ENCODE results near the gene MEIS2.

Gene MEIS2

GRCh38 chr15:36914960-36915808 lies 185.2 kb downstream of the MEIS2 start:
- Histone ChIP-seq H4K91ac (ENCODE audit: low read depth, low read length) (no peak overlapping the region), H3K4ac (ENCODE audit: low read depth, low read length) (no peak overlapping the region), H3K79me1 (ENCODE audit: low read length) (no peaks in the 10 kb centered on the region), H2AFZ (ENCODE audit: insufficient read depth, low read length, poor library complexity) (no peak overlapping the region), H3K9me3 (ENCODE audit: insufficient read depth, low read depth, low read length) (no peaks in the 10 kb centered on the region), H2BK12ac (ENCODE audit: low read length) (no peak overlapping the region), H3K9ac (ENCODE audit: low read length) (no peak overlapping the region), H4K12ac (ENCODE audit: low read depth, low read length) (no peak overlapping the region), H3K18ac (ENCODE audit: low read length) (no peak overlapping the region), H2BK5ac (ENCODE audit: low read depth, low read length, poor library complexity) (no peak overlapping the region), H3K4me3 (ENCODE audit: low read depth, low read length) (no peak overlapping the region), H3K23ac (ENCODE audit: low read length) (no peak overlapping the region), H2AK5ac (ENCODE audit: low read length) (no peak overlapping the region), H3K4me2 (ENCODE audit: low read length) (no peak overlapping the region), H4K8ac (ENCODE audit: low read depth, low read length) (no peak overlapping the region), H3K27me3 (ENCODE audit: insufficient read depth, low read length) (no peaks in the 10 kb centered on the region), H3K14ac (ENCODE audit: low read length) (no peak overlapping the region), H3K79me2 (ENCODE audit: control insufficient read depth, insufficient read depth, low read length, poor library complexity) (no peaks in the 10 kb centered on the region), H3K36me3 (ENCODE audit: control insufficient read depth in 1 of 2, insufficient read depth in 2 of 2, low read length in 2 of 2) (no peaks in the 10 kb centered on the region), H2BK120ac (ENCODE audit: insufficient read depth, low read length, poor library complexity) (no peak overlapping the region), H3K4me1 (ENCODE audit: control insufficient read depth in 1 of 2, insufficient read depth in 2 of 2, low read length in 2 of 2) (no peaks in the 10 kb centered on the region), H3K27ac (ENCODE audit: low read depth, low read length) (no peak overlapping the region)
- no CpG with 5 or more reads among the region's 3 CpGs for WGBS (ENCODE audit: extremely low coverage, insufficient coverage, insufficient read length)
- no peak for DNase-seq

GRCh38 chr15:36914466-36914865 lies 185.9 kb downstream of the MEIS2 start:
- Histone ChIP-seq H3K79me1 (ENCODE audit: low read length) (no peaks in the 10 kb centered on the region), H2BK5ac (ENCODE audit: low read depth, low read length, poor library complexity) (no peak overlapping the region), H3K9me3 (ENCODE audit: insufficient read depth, low read depth, low read length) (no peaks in the 10 kb centered on the region), H3K23ac (ENCODE audit: low read length) (no peak overlapping the region), H4K8ac (ENCODE audit: low read depth, low read length) (no peak overlapping the region), H3K27me3 (ENCODE audit: insufficient read depth, low read length) (no peaks in the 10 kb centered on the region), H4K91ac (ENCODE audit: low read depth, low read length) (no peak overlapping the region), H2BK12ac (ENCODE audit: low read length) (no peak overlapping the region), H2AFZ (ENCODE audit: insufficient read depth, low read length, poor library complexity) (no peak overlapping the region), H3K4me1 (ENCODE audit: control insufficient read depth in 1 of 2, insufficient read depth in 2 of 2, low read length in 2 of 2) (no peaks in the 10 kb centered on the region), H3K27ac (ENCODE audit: low read depth, low read length) (no peak overlapping the region), H3K4me3 (ENCODE audit: low read depth, low read length) (no peak overlapping the region), H3K18ac (ENCODE audit: low read length) (no peak overlapping the region), H3K4ac (ENCODE audit: low read depth, low read length) (no peak overlapping the region), H3K79me2 (ENCODE audit: control insufficient read depth, insufficient read depth, low read length, poor library complexity) (no peaks in the 10 kb centered on the region), H3K36me3 (ENCODE audit: control insufficient read depth in 1 of 2, insufficient read depth in 2 of 2, low read length in 2 of 2) (no peaks in the 10 kb centered on the region), H4K12ac (ENCODE audit: low read depth, low read length) (no peak overlapping the region), H3K14ac (ENCODE audit: low read length) (no peak overlapping the region), H3K9ac (ENCODE audit: low read length) (no peak overlapping the region), H3K4me2 (ENCODE audit: low read length) (no peak overlapping the region), H2BK120ac (ENCODE audit: insufficient read depth, low read length, poor library complexity) (no peak overlapping the region), H2AK5ac (ENCODE audit: low read length) (no peak overlapping the region)
- no peak for DNase-seq
- no CpG with 5 or more reads among the region's 4 CpGs for WGBS (ENCODE audit: extremely low coverage, insufficient coverage, insufficient read length)

GRCh38 chr15:36912311-36912712 lies 188.0 kb downstream of the MEIS2 start:
- WGBS (ENCODE audit: extremely low coverage, insufficient coverage, insufficient read length): no CpG with 5 or more reads among the region's 2 CpGs

GRCh38 chr15:36911322-36911944 lies 188.9 kb downstream of the MEIS2 start:
- H3K36me3 ChIP-seq (ENCODE audit: control insufficient read depth in 1 of 2, insufficient read depth in 2 of 2, low read length in 2 of 2): no peaks in the 10 kb centered on the region
- no peak overlapping the region for H3K4me3 ChIP-seq (ENCODE audit: low read depth, low read length)
- H3K27ac ChIP-seq (ENCODE audit: low read depth, low read length): no peak overlapping the region
- H4K8ac ChIP-seq (ENCODE audit: low read depth, low read length): no peak overlapping the region
- no peak overlapping the region for H3K4me2 ChIP-seq (ENCODE audit: low read length)
- H3K4ac ChIP-seq (ENCODE audit: low read depth, low read length): no peak overlapping the region
- H3K9ac ChIP-seq (ENCODE audit: low read length): no peak overlapping the region
- H2AFZ ChIP-seq (ENCODE audit: insufficient read depth, low read length, poor library complexity): no peak overlapping the region
- no peak overlapping the region for H4K12ac ChIP-seq (ENCODE audit: low read depth, low read length)
- no peak overlapping the region for H2BK12ac ChIP-seq (ENCODE audit: low read length)
- H3K27me3 ChIP-seq (ENCODE audit: insufficient read depth, low read length): no peaks in the 10 kb centered on the region
- H3K79me1 ChIP-seq (ENCODE audit: low read length): no peaks in the 10 kb centered on the region
- no peak overlapping the region for H2AK5ac ChIP-seq (ENCODE audit: low read length)
- WGBS (ENCODE audit: extremely low coverage, insufficient coverage, insufficient read length): no CpG with 5 or more reads among the region's 5 CpGs
- no peaks in the 10 kb centered on the region for H3K79me2 ChIP-seq (ENCODE audit: control insufficient read depth, insufficient read depth, low read length, poor library complexity)
- no peaks in the 10 kb centered on the region for H3K9me3 ChIP-seq (ENCODE audit: insufficient read depth, low read depth, low read length)
- H2BK5ac ChIP-seq (ENCODE audit: low read depth, low read length, poor library complexity): no peak overlapping the region
- DNase-seq: peak in 1 of 2 donors; percentile 26
- H3K23ac ChIP-seq (ENCODE audit: low read length): no peak overlapping the region
- no peak overlapping the region for H2BK120ac ChIP-seq (ENCODE audit: insufficient read depth, low read length, poor library complexity)
- H3K4me1 ChIP-seq (ENCODE audit: control insufficient read depth in 1 of 2, insufficient read depth in 2 of 2, low read length in 2 of 2): no peaks in the 10 kb centered on the region
- H4K91ac ChIP-seq (ENCODE audit: low read depth, low read length): no peak overlapping the region
- no peak overlapping the region for H3K14ac ChIP-seq (ENCODE audit: low read length)
- H3K18ac ChIP-seq (ENCODE audit: low read length): no peak overlapping the region

More at GRCh38 chr15:36912311-36912712, 188.0 kb downstream of the MEIS2 start:
- Histone ChIP-seq H3K4me2 (ENCODE audit: low read length) (no peak overlapping the region), H3K18ac (ENCODE audit: low read length) (no peak overlapping the region), H2AK5ac (ENCODE audit: low read length) (no peak overlapping the region), H3K4ac (ENCODE audit: low read depth, low read length) (no peak overlapping the region), H3K79me1 (ENCODE audit: low read length) (no peaks in the 10 kb centered on the region), H3K14ac (ENCODE audit: low read length) (no peak overlapping the region), H3K27me3 (ENCODE audit: insufficient read depth, low read length) (no peaks in the 10 kb centered on the region), H2BK12ac (ENCODE audit: low read length) (no peak overlapping the region), H2BK5ac (ENCODE audit: low read depth, low read length, poor library complexity) (no peak overlapping the region), H3K9ac (ENCODE audit: low read length) (no peak overlapping the region), H2BK120ac (ENCODE audit: insufficient read depth, low read length, poor library complexity) (no peak overlapping the region), H4K91ac (ENCODE audit: low read depth, low read length) (no peak overlapping the region), H3K79me2 (ENCODE audit: control insufficient read depth, insufficient read depth, low read length, poor library complexity) (no peaks in the 10 kb centered on the region), H3K36me3 (ENCODE audit: control insufficient read depth in 1 of 2, insufficient read depth in 2 of 2, low read length in 2 of 2) (no peaks in the 10 kb centered on the region), H3K23ac (ENCODE audit: low read length) (no peak overlapping the region), H3K4me3 (ENCODE audit: low read depth, low read length) (no peak overlapping the region), H4K8ac (ENCODE audit: low read depth, low read length) (no peak overlapping the region), H2AFZ (ENCODE audit: insufficient read depth, low read length, poor library complexity) (no peak overlapping the region), H3K4me1 (ENCODE audit: control insufficient read depth in 1 of 2, insufficient read depth in 2 of 2, low read length in 2 of 2) (no peaks in the 10 kb centered on the region), H4K12ac (ENCODE audit: low read depth, low read length) (no peak overlapping the region), H3K27ac (ENCODE audit: low read depth, low read length) (no peak overlapping the region), H3K9me3 (ENCODE audit: insufficient read depth, low read depth, low read length) (no peaks in the 10 kb centered on the region)
- DNase-seq: no peak
